Trophoblast cell (in vitro differentiated cells and primary cell): ENCODE measurements around the gene NOM1.

Experiments used
- DNase-seq, 2 donors: peaks; one replicate each; pipeline ENCODE4 v3.0.0-alpha.2; 2016
- H2AFZ ChIP-seq: 2 replicates; pipeline ENCODE4 v1.6.1; 2013; ENCODE audit warnings: low read length, moderate library complexity, mild to moderate bottlenecking; ENCODE audit not compliant: insufficient read depth, poor library complexity
- H2AK5ac ChIP-seq: 2 replicates; pipeline ENCODE4 v1.6.1; 2013; ENCODE audit warnings: mild to moderate bottlenecking, low read length
- H2BK120ac ChIP-seq: 2 replicates; pipeline ENCODE4 v1.6.1; 2013; ENCODE audit warnings: low read length, mild to moderate bottlenecking, moderate library complexity; ENCODE audit not compliant: insufficient read depth, poor library complexity
- H2BK12ac ChIP-seq: 2 replicates; pipeline ENCODE4 v1.6.1; 2013; ENCODE audit warnings: mild to moderate bottlenecking, low read length, moderate library complexity
- H2BK5ac ChIP-seq: 2 replicates; pipeline ENCODE4 v1.6.1; 2013; ENCODE audit warnings: low read length, low read depth, moderate library complexity, mild to moderate bottlenecking; ENCODE audit not compliant: poor library complexity
- H3K14ac ChIP-seq: 2 replicates; pipeline ENCODE4 v1.6.1; 2013; ENCODE audit warnings: mild to moderate bottlenecking, low read length
- H3K18ac ChIP-seq: 2 replicates; pipeline ENCODE4 v1.6.1; 2013; ENCODE audit warnings: mild to moderate bottlenecking, low read length
- H3K23ac ChIP-seq: 2 replicates; pipeline ENCODE4 v1.6.1; 2013; ENCODE audit warnings: low read length
- H3K27ac ChIP-seq: 2 replicates; pipeline ENCODE4 v1.5.1; 2013; ENCODE audit warnings: low read depth, mild to moderate bottlenecking, inconsistent platforms, low read length, moderate library complexity
- H3K27me3 ChIP-seq: 2 replicates; pipeline ENCODE4 v1.6.1; 2013; ENCODE audit warnings: inconsistent platforms, mild to moderate bottlenecking, low read length, moderate library complexity; ENCODE audit not compliant: insufficient read depth
- H3K36me3 ChIP-seq, 2 experiments: 1 replicate in 1 of 2; 2 replicates in 1 of 2; pipeline ENCODE4 v1.6.1; 2013; ENCODE audit warnings: low read length in 2 of 2, mild to moderate bottlenecking in 2 of 2, moderate library complexity in 1 of 2; ENCODE audit not compliant: insufficient read depth in 2 of 2, control insufficient read depth in 1 of 2
- H3K4ac ChIP-seq: 2 replicates; pipeline ENCODE4 v1.6.1; 2013; ENCODE audit warnings: low read depth, mild to moderate bottlenecking, low read length, moderate library complexity
- H3K4me1 ChIP-seq, 2 experiments: 1 replicate in 1 of 2; 2 replicates in 1 of 2; pipeline ENCODE4 v1.6.1; 2013; ENCODE audit warnings: low read length in 2 of 2, mild to moderate bottlenecking in 2 of 2, moderate library complexity in 1 of 2; ENCODE audit not compliant: insufficient read depth in 2 of 2, control insufficient read depth in 1 of 2
- H3K4me2 ChIP-seq: 2 replicates; pipeline ENCODE4 v1.6.1; 2013; ENCODE audit warnings: inconsistent platforms, mild to moderate bottlenecking, low read length, moderate library complexity
- H3K4me3 ChIP-seq: 2 replicates; pipeline ENCODE4 v1.5.1; 2013; ENCODE audit warnings: mild to moderate bottlenecking, low read depth, low read length, inconsistent platforms
- H3K79me1 ChIP-seq: one replicate; pipeline ENCODE4 v1.6.1; 2013; ENCODE audit warnings: low read length
- H3K79me2 ChIP-seq: 2 replicates; pipeline ENCODE4 v1.6.1; 2013; ENCODE audit warnings: low read length, mild to moderate bottlenecking; ENCODE audit not compliant: control insufficient read depth, insufficient read depth, poor library complexity
- H3K9ac ChIP-seq: 2 replicates; pipeline ENCODE4 v1.6.1; 2013; ENCODE audit warnings: mild to moderate bottlenecking, low read length
- H3K9me3 ChIP-seq: 2 replicates; pipeline ENCODE4 v1.6.1; 2013; ENCODE audit warnings: low read depth, mild to moderate bottlenecking, control low read depth, inconsistent platforms, low read length; ENCODE audit not compliant: insufficient read depth
- H4K12ac ChIP-seq: 2 replicates; pipeline ENCODE4 v1.6.1; 2013; ENCODE audit warnings: low read depth, mild to moderate bottlenecking, low read length, moderate library complexity
- H4K8ac ChIP-seq: 2 replicates; pipeline ENCODE4 v1.6.1; 2013; ENCODE audit warnings: low read depth, mild to moderate bottlenecking, low read length, moderate library complexity
- H4K91ac ChIP-seq: one replicate; pipeline ENCODE4 v1.6.1; 2013; ENCODE audit warnings: low read depth, mild to moderate bottlenecking, low read length, moderate library complexity
- WGBS: extraction: QIAGEN DNeasy Blood & Tissue Kit; methylation state at CpG from one replicate; pipeline ENCODE4 v1.1.7; 2013; ENCODE audit warnings: missing lambda C conversion rate; ENCODE audit not compliant: insufficient read length, insufficient coverage; ENCODE audit errors: extremely low coverage; 5-methylcytosine and 5-hydroxymethylcytosine counted together

NOM1 gene

DNA sequence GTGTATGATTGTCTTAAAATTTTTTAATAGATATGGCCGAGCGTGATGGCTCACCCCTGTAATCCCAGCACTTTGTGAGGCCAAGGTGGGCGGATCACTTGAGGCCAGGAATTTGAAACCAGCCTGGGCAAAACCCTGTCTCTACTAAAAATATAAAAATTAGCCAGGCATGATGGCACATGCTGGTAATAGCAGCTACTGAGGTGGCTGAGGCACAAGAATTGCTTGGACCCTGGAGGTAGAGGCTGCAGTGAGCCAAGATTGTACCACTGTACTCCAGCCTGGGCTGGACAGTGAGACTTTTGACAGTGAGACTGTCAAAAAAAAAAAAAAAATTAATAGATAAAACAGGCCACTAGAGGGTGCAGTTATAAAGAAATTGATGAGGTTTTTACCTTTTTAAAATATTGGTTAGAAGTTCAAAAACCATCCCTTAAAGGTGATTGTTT is 20.5 kb downstream of the NOM1 start:
- H2AFZ ChIP-seq: no peak overlapping the region
- H2BK120ac ChIP-seq: no peak overlapping the region
- H3K9me3 ChIP-seq: peaks cover 1% of the 10 kb centered on the region
- no peak overlapping the region for H4K8ac ChIP-seq
- DNase-seq: peak in 1 of 2 donors; percentile 57
- H3K4me1 ChIP-seq: no peaks in the 10 kb centered on the region
- no peak overlapping the region for H3K9ac ChIP-seq
- H3K4me2 ChIP-seq: no peak overlapping the region
- H4K12ac ChIP-seq: no peak overlapping the region
- no peak overlapping the region for H3K27ac ChIP-seq
- no peak overlapping the region for H3K4ac ChIP-seq
- H3K79me2 ChIP-seq: no peaks in the 10 kb centered on the region
- H3K14ac ChIP-seq: no peak overlapping the region
- no CpG with 5 or more reads among the region's 3 CpGs for WGBS
- H2AK5ac ChIP-seq: no peak overlapping the region
- no peaks in the 10 kb centered on the region for H3K27me3 ChIP-seq
- peaks cover 31 to 40% of the 10 kb centered on the region in 2 experiments for H3K36me3 ChIP-seq
- no peak overlapping the region for H2BK5ac ChIP-seq
- no peak overlapping the region for H3K18ac ChIP-seq
- no peak overlapping the region for H3K23ac ChIP-seq
- H2BK12ac ChIP-seq: no peak overlapping the region
- H4K91ac ChIP-seq: no peak overlapping the region
- H3K4me3 ChIP-seq: no peak overlapping the region
- H3K79me1 ChIP-seq: no peaks in the 10 kb centered on the region

- no peak overlapping the region for H4K12ac ChIP-seq
- no peak overlapping the region for H3K4ac ChIP-seq
- no peak overlapping the region for H2BK12ac ChIP-seq
- H3K4me2 ChIP-seq: no peak overlapping the region
- H4K91ac ChIP-seq: no peak overlapping the region
- H3K79me1 ChIP-seq: no peaks in the 10 kb centered on the region
- no peak overlapping the region for H2AFZ ChIP-seq
- no peak overlapping the region for H2AK5ac ChIP-seq
- H3K14ac ChIP-seq: no peak overlapping the region
- no peak overlapping the region for H3K18ac ChIP-seq
- WGBS: no CpG with 5 or more reads among the region's 5 CpGs
- no peak for DNase-seq
- no peak overlapping the region for H2BK120ac ChIP-seq
- H3K27me3 ChIP-seq: no peaks in the 10 kb centered on the region
- no peak overlapping the region for H4K8ac ChIP-seq
- no peaks in the 10 kb centered on the region for H3K4me1 ChIP-seq
- no peak overlapping the region for H3K4me3 ChIP-seq
- H3K9me3 ChIP-seq: peaks cover 1% of the 10 kb centered on the region
- H3K23ac ChIP-seq: no peak overlapping the region
- peaks cover 4 to 6% of the 10 kb centered on the region in 2 experiments for H3K36me3 ChIP-seq
- no peak overlapping the region for H2BK5ac ChIP-seq
- H3K9ac ChIP-seq: no peak overlapping the region
- no peak overlapping the region for H3K27ac ChIP-seq
- no peaks in the 10 kb centered on the region for H3K79me2 ChIP-seq
Measured at GRCh38 chr7:156975620-156976019, 26.1 kb downstream of the NOM1 start.

- no peaks in the 10 kb centered on the region for H3K79me2 ChIP-seq
- H3K27ac ChIP-seq: no peak overlapping the region
- H3K18ac ChIP-seq: no peak overlapping the region
- H3K4me3 ChIP-seq: no peak overlapping the region
- no peak overlapping the region for H4K8ac ChIP-seq
- WGBS: no CpG with 5 or more reads among the region's 1 CpG
- H3K9ac ChIP-seq: no peak overlapping the region
- H3K36me3 ChIP-seq: no peaks in the 10 kb centered on the region
- no peak overlapping the region for H4K12ac ChIP-seq
- no peak overlapping the region for H3K4me2 ChIP-seq
- H3K79me1 ChIP-seq: no peaks in the 10 kb centered on the region
- no peak overlapping the region for H2BK12ac ChIP-seq
- no peak overlapping the region for H2BK120ac ChIP-seq
- H3K23ac ChIP-seq: no peak overlapping the region
- H3K14ac ChIP-seq: no peak overlapping the region
- H3K4me1 ChIP-seq: no peaks in the 10 kb centered on the region
- H4K91ac ChIP-seq: no peak overlapping the region
- no peaks in the 10 kb centered on the region for H3K27me3 ChIP-seq
- peaks cover 5% of the 10 kb centered on the region for H3K9me3 ChIP-seq
- H2AK5ac ChIP-seq: no peak overlapping the region
- H3K4ac ChIP-seq: no peak overlapping the region
- H2BK5ac ChIP-seq: no peak overlapping the region
- no peak overlapping the region for H2AFZ ChIP-seq
- DNase-seq: no peak
Measured at GRCh38 chr7:156979007-156979606, 29.6 kb downstream of the NOM1 start.

DNA sequence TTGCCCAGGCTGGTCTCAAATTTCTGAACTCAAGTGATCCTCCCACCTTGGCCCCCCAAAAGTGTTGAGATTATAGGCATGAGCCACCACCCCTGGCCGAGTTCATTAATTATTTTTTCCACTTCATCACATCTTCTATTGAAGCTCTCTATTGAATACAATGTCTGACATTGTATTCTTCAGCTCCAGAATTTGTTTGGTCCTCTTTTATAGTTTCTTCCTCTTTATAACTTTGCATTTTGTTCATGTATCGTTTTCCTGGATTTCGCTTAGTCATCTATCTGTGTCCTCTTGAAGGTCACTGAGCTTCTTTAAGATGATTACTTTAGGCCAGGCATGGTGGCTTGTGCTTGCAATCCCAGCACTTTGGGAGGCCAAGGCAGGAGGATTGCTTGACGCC is 30.2 kb downstream of the NOM1 start:
- no peak overlapping the region for H4K91ac ChIP-seq
- H3K27ac ChIP-seq: no peak overlapping the region
- H2BK12ac ChIP-seq: no peak overlapping the region
- no peak overlapping the region for H3K4ac ChIP-seq
- H3K36me3 ChIP-seq: no peaks in the 10 kb centered on the region
- DNase-seq: no peak
- no peak overlapping the region for H3K4me2 ChIP-seq
- no peak overlapping the region for H2AFZ ChIP-seq
- H3K79me2 ChIP-seq: no peaks in the 10 kb centered on the region
- no peak overlapping the region for H4K12ac ChIP-seq
- H3K9ac ChIP-seq: no peak overlapping the region
- no peak overlapping the region for H2BK120ac ChIP-seq
- H3K18ac ChIP-seq: no peak overlapping the region
- no peak overlapping the region for H3K14ac ChIP-seq
- H4K8ac ChIP-seq: no peak overlapping the region
- H3K4me1 ChIP-seq: no peaks in the 10 kb centered on the region
- H3K9me3 ChIP-seq: peaks cover 5% of the 10 kb centered on the region
- H2BK5ac ChIP-seq: no peak overlapping the region
- H2AK5ac ChIP-seq: no peak overlapping the region
- H3K23ac ChIP-seq: no peak overlapping the region
- H3K4me3 ChIP-seq: no peak overlapping the region
- WGBS: no CpG with 5 or more reads among the region's 4 CpGs
- no peaks in the 10 kb centered on the region for H3K27me3 ChIP-seq
- H3K79me1 ChIP-seq: no peaks in the 10 kb centered on the region
